ENCODE results near the gene GLTPD2.

GLTPD2 gene

GRCh38 chr17:4837471-4838308 lies 48.9 kb downstream of the GLTPD2 start:
- in situ Hi-C loops (cut with HindIII; ENCODE audit: low sequenced_read_pairs), result loop anchor here (5.0 kb wide), 1 partner anchor 50 kb away; the partner anchor contains the start of genes GLTPD2 and VMO1
- no peak for DNase-seq (ENCODE audit: low read depth)
- no peak overlapping the region for H3K4me3 ChIP-seq (ENCODE audit: low read depth, low read length)
- TF ChIP-seq CTCF (IDR thresholded peaks at IDR 0.05; ENCODE audit: low read depth, low read length, missing control alignments), result no peak

GRCh38 chr17:4838309-4838785 lies 49.6 kb downstream of the GLTPD2 start:
- H3K4me3 ChIP-seq (ENCODE audit: low read depth, low read length), result no peak overlapping the region
- in situ Hi-C loops (cut with HindIII; ENCODE audit: low sequenced_read_pairs), result loop anchor here (5.0 kb wide), 1 partner anchor 51 kb away; the partner anchor contains the start of genes GLTPD2 and VMO1
- no peak for DNase-seq (ENCODE audit: low read depth)
- no peak for TF ChIP-seq CTCF (IDR thresholded peaks at IDR 0.05; ENCODE audit: low read depth, low read length, missing control alignments)

- H3K4me3 ChIP-seq (ENCODE audit: low read depth, low read length), result no peak overlapping the region
- TF ChIP-seq CTCF (IDR thresholded peaks at IDR 0.05; ENCODE audit: low read depth, low read length, missing control alignments), result no peak
- no peak for DNase-seq (ENCODE audit: low read depth)
- in situ Hi-C loops (cut with HindIII; ENCODE audit: low sequenced_read_pairs), result loop anchor here (5.0 kb wide), 1 partner anchor 52 kb away; the partner anchor contains the start of genes GLTPD2 and VMO1
These were observed 50.5 kb downstream of the GLTPD2 start for GRCh38 chr17:4839221-4839620.
